ENCODE measurements around the gene BCL11A. TPM values are rescaled to one million over a fixed set of nuclear protein-coding genes. Genes with fewer than 3 reads are reported as not detected.

Gene BCL11A
- total RNA-seq, 2 experiments from 2014 or later, result 0.45 to 0.54 TPM

GRCh38 chr2:60509066-60509465, 44.4 kb downstream of the BCL11A start:
- TF ChIP-seq CTCF (IDR thresholded peaks at IDR 0.05), result no peak
- Mint-ChIP-seq H3K36me3 (ENCODE audit: low read depth) (no peaks in the 10 kb centered on the region), H3K27ac (no peak overlapping the region), H3K27me3 (peaks cover 18% of the 10 kb centered on the region), H3K4me1 (ENCODE audit: low read depth) (no peaks in the 10 kb centered on the region), H3K9me3 (no peaks in the 10 kb centered on the region), H3K4me3 (no peak overlapping the region)
- no peak for ATAC-seq
- no peak for DNase-seq
- ChIA-PET CTCF (interaction anchor here (1.1 to 1.5 kb wide), 2 partner anchors 12 to 53 kb away, joined by 3 read pairs; no protein-coding TSS in a partner anchor), POLR2A (no interaction called here)
- intact Hi-C loops (cut with micrococcal nuclease), result no loop called here

GRCh38 chr2:60508339-60508917, 45.0 kb downstream of the BCL11A start:
- Mint-ChIP-seq H3K27ac (no peak overlapping the region), H3K9me3 (no peaks in the 10 kb centered on the region), H3K36me3 (ENCODE audit: low read depth) (no peaks in the 10 kb centered on the region), H3K4me1 (ENCODE audit: low read depth) (no peaks in the 10 kb centered on the region), H3K27me3 (peaks cover 16% of the 10 kb centered on the region), H3K4me3 (no peak overlapping the region)
- no peak for TF ChIP-seq CTCF (IDR thresholded peaks at IDR 0.05)
- DNase-seq, result no peak
- no peak for ATAC-seq
- CTCF ChIA-PET, result interaction anchor here (0.7 to 1.5 kb wide), 3 partner anchors 11 to 54 kb away, joined by 3 read pairs; no protein-coding TSS in a partner anchor
- intact Hi-C loops (cut with micrococcal nuclease), result no loop called here
- POLR2A ChIA-PET, result no interaction called here

- TF ChIP-seq CTCF (IDR thresholded peaks at IDR 0.05), result no peak
- Mint-ChIP-seq H3K9me3 (no peaks in the 10 kb centered on the region), H3K4me1 (ENCODE audit: low read depth) (no peaks in the 10 kb centered on the region), H3K4me3 (no peak overlapping the region), H3K36me3 (ENCODE audit: low read depth) (no peaks in the 10 kb centered on the region), H3K27me3 (peaks cover 14% of the 10 kb centered on the region), H3K27ac (no peak overlapping the region)
- ChIA-PET CTCF (interaction anchor here (1.4 kb wide), 1 partner anchor 74 kb away, joined by 4 read pairs; no protein-coding TSS in a partner anchor), POLR2A (no interaction called here)
- intact Hi-C loops (cut with micrococcal nuclease), result no loop called here
- ATAC-seq (no peak), DNase-seq (no peak)
These were observed 46.1 kb downstream of the BCL11A start for GRCh38 chr2:60507211-60507965.

- no peaks in the 10 kb centered on the region for H3K36me3 Mint-ChIP-seq (ENCODE audit: low read depth)
- peak; percentile 36 for DNase-seq
- intact Hi-C loops (cut with micrococcal nuclease), result no loop called here
- H3K4me3 Mint-ChIP-seq, result no peak overlapping the region
- H3K9me3 Mint-ChIP-seq, result no peaks in the 10 kb centered on the region
- no peaks in the 10 kb centered on the region for H3K4me1 Mint-ChIP-seq (ENCODE audit: low read depth)
- H3K27ac Mint-ChIP-seq, result no peak overlapping the region
- peaks cover 13% of the 10 kb centered on the region for H3K27me3 Mint-ChIP-seq
- CTCF ChIA-PET, result interaction anchor here (1.4 kb wide), 1 partner anchor 76 kb away, joined by 4 read pairs; no protein-coding TSS in a partner anchor
- POLR2A ChIA-PET, result no interaction called here
- no peak for TF ChIP-seq CTCF (IDR thresholded peaks at IDR 0.05)
- peak; percentile 61 for ATAC-seq
These were observed 47.6 kb downstream of the BCL11A start for GRCh38 chr2:60505880-60506260.

GRCh38 chr2:60505240-60505879, 48.1 kb downstream of the BCL11A start:
- intact Hi-C loops (cut with micrococcal nuclease), result no loop called here
- CTCF ChIA-PET, result no interaction called here
- POLR2A ChIA-PET, result no interaction called here

More at GRCh38 chr2:60505240-60505879, 48.1 kb downstream of the BCL11A start:
- Mint-ChIP-seq H3K36me3 (ENCODE audit: low read depth) (no peaks in the 10 kb centered on the region), H3K27me3 (peaks cover 13% of the 10 kb centered on the region), H3K4me1 (ENCODE audit: low read depth) (no peaks in the 10 kb centered on the region), H3K27ac (no peak overlapping the region), H3K4me3 (no peak overlapping the region), H3K9me3 (no peaks in the 10 kb centered on the region)
- TF ChIP-seq CTCF (IDR thresholded peaks at IDR 0.05), result no peak
- DNase-seq, result no peak
- no peak for ATAC-seq
